NOMO-1 (cell line): ENCODE measurements around the gene GPR85.
A peak's percentile ranks its signal among the peaks of the same experiment; 100 is the strongest.
"Not testable (repeated sequence)": the region's sequence is repeated elsewhere in the genome, so short reads cannot be mapped to it uniquely, and the experiment has no call there.

Experiments
- DNase-seq, 2 experiments: peaks; one replicate each; lab custom pipeline; 2025; ENCODE audit not compliant: unreplicated experiment in 2 of 2; lab: John Stamatoyannopoulos, UW

The GPR85 gene

GRCh38 chr7:113084496-113085172 is 2.0 kb downstream of the GPR85 start:
- no peak for DNase-seq

DNA sequence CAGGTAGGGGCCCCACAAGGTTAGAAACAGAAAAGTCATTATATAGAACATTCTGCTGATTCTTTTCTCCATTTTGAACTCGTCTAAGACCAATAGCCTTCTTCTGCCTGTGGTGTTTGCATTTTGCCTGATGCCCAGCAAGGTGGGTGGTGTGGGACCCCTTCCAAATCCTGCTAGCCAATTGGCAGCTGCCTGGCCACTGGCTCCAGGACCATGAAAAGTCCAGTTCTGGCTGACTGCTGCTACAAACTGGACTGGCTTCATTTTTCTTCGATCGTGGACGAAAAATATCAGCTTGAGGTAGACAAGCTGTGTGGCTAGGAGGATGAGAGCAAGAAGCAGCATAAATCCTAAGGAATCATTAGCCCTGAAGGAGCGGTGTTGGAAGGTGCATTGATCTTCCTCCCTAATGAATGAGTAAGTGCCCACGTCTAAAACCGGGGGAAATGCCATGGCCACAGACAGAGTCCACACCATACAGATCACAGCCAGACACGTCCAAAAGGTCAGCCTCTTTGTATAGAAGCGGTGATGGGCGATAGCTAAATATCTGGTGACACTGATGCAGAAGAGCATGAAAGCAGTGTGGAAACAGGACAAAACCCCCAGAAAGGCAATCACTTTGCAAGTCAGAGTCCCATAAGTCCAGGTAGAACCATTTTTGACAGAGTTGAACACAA is 2.7 kb downstream of the GPR85 start:
- DNase-seq = no peak

DNA sequence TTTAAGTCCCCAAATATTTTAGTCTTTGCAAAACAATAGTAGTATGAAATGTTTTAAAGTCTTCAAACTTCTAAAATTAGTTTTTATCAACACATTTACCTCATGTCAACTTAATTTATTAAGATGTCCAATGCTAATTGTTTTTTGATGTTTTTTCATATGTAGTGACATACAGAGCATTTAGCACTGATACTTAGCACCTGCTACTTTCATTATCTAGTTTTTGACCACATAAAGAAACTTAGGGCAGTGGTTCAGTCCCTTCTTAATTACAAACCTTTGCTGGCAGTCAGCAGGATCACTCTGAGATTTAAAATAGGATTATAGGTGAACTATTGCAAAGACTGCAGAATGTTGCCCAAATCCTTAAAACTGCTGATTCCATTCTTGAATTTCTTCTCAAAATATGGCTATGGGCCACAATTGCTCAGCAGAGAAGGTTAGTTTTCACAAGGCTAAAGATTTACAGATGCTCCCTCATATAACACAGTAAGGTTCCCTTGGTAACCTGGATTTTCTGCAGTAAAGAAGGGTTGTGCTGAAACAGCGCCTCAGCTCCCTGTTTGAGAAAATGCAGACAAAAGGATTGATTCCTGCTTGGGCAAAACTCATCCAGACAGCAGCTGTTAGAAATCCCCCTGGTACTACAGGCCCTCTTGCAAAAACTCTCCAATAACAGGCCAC is 3.4 kb downstream of the GPR85 start:
- no peak for DNase-seq

- DNase-seq = no peak
These were observed 8.3 kb downstream of the GPR85 start for GRCh38 chr7:113078331-113078730.

DNA sequence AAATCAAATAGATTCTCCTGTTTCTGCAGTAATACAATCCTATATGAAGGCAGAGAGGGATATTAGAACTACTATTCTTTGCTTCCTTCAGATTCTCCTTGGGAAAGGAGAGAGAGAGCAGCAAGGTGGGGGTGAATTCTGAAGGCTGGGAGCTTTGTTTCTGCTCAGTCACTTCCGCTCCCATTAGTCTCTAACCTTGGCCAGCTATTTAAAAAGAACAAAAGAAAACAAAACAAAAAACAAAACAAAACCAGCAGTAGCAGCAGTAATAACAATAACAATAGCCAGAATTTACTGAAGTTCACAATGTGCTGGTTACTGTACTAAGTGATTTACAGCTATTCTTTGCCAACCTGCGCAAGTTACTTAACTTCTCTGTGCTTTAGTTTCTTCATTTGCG is 9.9 kb downstream of the GPR85 start:
- no peak for DNase-seq

- DNase-seq = peak; percentile 53 to 74
These were observed 15.2 kb downstream of the GPR85 start for GRCh38 chr7:113071465-113071864.

DNA sequence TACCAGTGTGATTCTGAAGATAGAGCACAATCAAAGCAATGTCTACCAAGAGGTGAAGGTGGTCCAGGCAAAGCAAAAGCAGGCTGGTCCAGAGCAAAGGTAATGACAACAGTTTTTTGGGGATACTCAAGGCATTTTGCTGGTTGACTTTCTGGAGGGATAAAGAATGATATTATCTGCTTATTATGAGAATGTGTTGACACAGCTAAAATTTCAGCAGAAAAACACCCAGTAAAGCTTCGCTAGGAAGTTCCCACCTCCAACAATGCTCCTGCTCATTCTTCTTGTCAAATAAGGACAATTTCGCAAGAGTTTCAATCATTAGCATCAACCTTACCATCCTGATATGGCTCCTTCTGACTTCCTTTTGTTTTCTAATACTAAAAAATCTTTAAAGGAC is 24.1 kb downstream of the GPR85 start:
- DNase-seq = no peak

- DNase-seq = no peak
These were observed 26.5 kb downstream of the GPR85 start for GRCh38 chr7:113060100-113060499.

- no peak for DNase-seq
These were observed 31.7 kb downstream of the GPR85 start for GRCh38 chr7:113054938-113055337.

GRCh38 chr7:113054272-113054671 is 32.4 kb downstream of the GPR85 start:
- DNase-seq = not testable (repeated sequence)

- DNase-seq = not testable (repeated sequence)
These were observed 37.4 kb downstream of the GPR85 start for GRCh38 chr7:113049221-113049620.

DNA sequence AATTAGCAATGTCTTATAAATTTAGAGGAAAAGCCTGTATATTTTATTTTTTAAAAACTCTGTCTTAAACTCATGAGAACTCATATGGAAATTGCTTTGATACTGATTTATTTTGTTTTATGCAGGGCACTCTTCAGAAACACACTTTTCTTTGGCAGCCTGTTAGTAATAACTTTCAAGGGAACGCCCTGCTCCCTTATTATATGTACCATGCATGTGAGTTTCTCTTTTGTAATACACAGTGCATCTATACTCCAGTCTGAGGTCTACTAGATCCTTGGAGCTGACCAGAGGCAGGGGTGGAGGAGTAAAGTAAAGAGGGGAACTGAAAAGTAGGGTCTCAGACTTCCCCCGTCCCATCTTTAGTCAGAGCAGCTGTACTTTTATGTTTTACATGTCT is 40.2 kb downstream of the GPR85 start:
- DNase-seq = no peak

- no peak for DNase-seq
These were observed 41.2 kb downstream of the GPR85 start for GRCh38 chr7:113045379-113045778.

DNA sequence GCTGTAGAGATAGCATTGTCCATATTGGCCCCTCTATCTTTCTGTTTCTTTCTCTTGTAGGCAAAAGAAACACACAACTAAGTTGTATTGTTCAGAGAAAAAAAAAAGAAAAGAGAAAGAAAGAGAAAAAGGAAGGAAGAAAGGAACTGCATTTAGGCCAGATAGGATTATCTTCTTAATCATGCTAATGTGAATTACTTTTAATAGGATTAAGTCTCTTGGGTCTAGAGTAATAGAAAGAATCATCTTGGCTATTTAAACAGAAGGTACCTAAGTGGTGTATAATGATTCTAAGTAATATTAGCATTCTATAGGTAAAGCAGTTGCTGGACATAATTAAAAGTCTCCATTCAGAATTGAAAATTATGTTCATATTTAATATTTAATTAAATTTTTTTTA is 42.2 kb downstream of the GPR85 start:
- DNase-seq = no peak

- DNase-seq = no peak
These were observed 45.8 kb downstream of the GPR85 start for GRCh38 chr7:113040849-113041248.

GRCh38 chr7:113033959-113034358 is 52.7 kb downstream of the GPR85 start:
- no peak for DNase-seq
